ENCODE data around the gene UNC119B. TPM values are rescaled to one million over a fixed set of nuclear protein-coding genes. Genes with fewer than 3 reads are reported as not detected.
A peak's percentile ranks its signal among the peaks of the same experiment; 100 is the strongest.

Gene UNC119B
- total RNA-seq: 10 to 100 TPM; 30.2 to 43.2 TPM
- polyA plus RNA-seq: 10 to 100 TPM in 1 of 2 donors, 1 to 10 TPM in 1; 8.6 to 21.2 TPM
- long read RNA-seq, donor 1, full-length matches to known transcripts: 14 of 26 reads
- long read RNA-seq, donor 1, partial matches to known transcripts: 12 of 26 reads
- long read RNA-seq, donor 1, other reads (novel, unspliced or antisense): 0 of 26 reads
- long read RNA-seq, donor 2, full-length matches to known transcripts: 5 of 14 reads
- long read RNA-seq, donor 2, partial matches to known transcripts: 9 of 14 reads
- long read RNA-seq, donor 2, other reads (novel, unspliced or antisense): 0 of 14 reads
- long read RNA-seq, donor 3, full-length matches to known transcripts: 8 of 13 reads
- long read RNA-seq, donor 3, partial matches to known transcripts: 5 of 13 reads
- long read RNA-seq, donor 3, other reads (novel, unspliced or antisense): 0 of 13 reads
- long read RNA-seq, donor 4, full-length matches to known transcripts: 1 of 6 reads
- long read RNA-seq, donor 4, partial matches to known transcripts: 5 of 6 reads
- long read RNA-seq, donor 4, other reads (novel, unspliced or antisense): 0 of 6 reads
- long read RNA-seq, donor 5, full-length matches to known transcripts: 16 of 40 reads
- long read RNA-seq, donor 5, partial matches to known transcripts: 19 of 40 reads
- long read RNA-seq, donor 5, other reads (novel, unspliced or antisense): 5 of 40 reads

- ATAC-seq (ENCODE audit: insufficient read depth, low FRiP score) (peak; percentile 88), DNase-seq (peak; percentile 70 to 78 (median 75))
Observed at GRCh38 chr12:120710031-120710804, at the start of gene UNC119B. TSS of gene UNC119B (plus strand) at chr12:120710458. CDS start at chr12:120710475, 17 bp downstream.

GRCh38 chr12:120661432-120661831 lies 48.8 kb upstream of the UNC119B start:
- no peak for DNase-seq
- H3K27me3 ChIP-seq (ENCODE audit: control insufficient read depth in 3 of 3, insufficient read depth in 3 of 3, low read length in 2 of 3): no peaks in the 10 kb centered on the region
- WGBS, 2 donors: 70 to 71% methylated on average over 2 of the region's 2 CpGs
- H3K9ac ChIP-seq (ENCODE audit: insufficient read depth in 1 of 2, low read length in 2 of 2): no peak overlapping the region
- no peaks in the 10 kb centered on the region for H3K36me3 ChIP-seq (ENCODE audit: control insufficient read depth in 4 of 4, insufficient read depth in 4 of 4, low read length in 4 of 4)
- ATAC-seq (ENCODE audit: insufficient read depth, low FRiP score): no peak
- no peak overlapping the region for H3K4me3 ChIP-seq
- H3K4me1 ChIP-seq (ENCODE audit: control insufficient read depth in 5 of 5, insufficient read depth in 5 of 5, low read length in 5 of 5): no peaks in the 10 kb centered on the region
- H3K9me3 ChIP-seq (ENCODE audit: control insufficient read depth in 4 of 4, insufficient read depth in 3 of 4, low read length in 3 of 4): no peaks in the 10 kb centered on the region
- H3K27ac ChIP-seq (ENCODE audit: low read depth in 1 of 2, low read length in 1 of 2): no peak overlapping the region
- TF ChIP-seq CTCF (IDR thresholded peaks at IDR 0.05; ENCODE audit: control extremely low read depth, extremely low read depth): no peak

More at GRCh38 chr12:120710031-120710804, at the start of gene UNC119B:
- Histone ChIP-seq H3K4me3 (peak within 1 kb of the TSS; percentile 70), H3K9me3 (ENCODE audit: control insufficient read depth in 4 of 4, insufficient read depth in 3 of 4, low read length in 3 of 4) (peaks cover 0 to 3% (median 0%) of the 10 kb centered on the region in 4 donors), H3K27me3 (ENCODE audit: control insufficient read depth in 3 of 3, insufficient read depth in 3 of 3, low read length in 2 of 3) (no peaks in the 10 kb centered on the region), H3K4me1 (ENCODE audit: control insufficient read depth in 5 of 5, insufficient read depth in 5 of 5, low read length in 5 of 5) (peaks cover 4 to 37% (median 7%) of the 10 kb centered on the region in 5 donors), H3K9ac (ENCODE audit: insufficient read depth in 1 of 2, low read length in 2 of 2) (peak within 1 kb of the TSS; percentile 46 to 61), H3K27ac (ENCODE audit: low read depth in 1 of 2, low read length in 1 of 2) (peak within 1 kb of the TSS; percentile 78 to 92), H3K36me3 (ENCODE audit: control insufficient read depth in 4 of 4, insufficient read depth in 4 of 4, low read length in 4 of 4) (peaks cover 0 to 19% (median 8%) of the 10 kb centered on the region in 4 donors)
- no peak for TF ChIP-seq CTCF (IDR thresholded peaks at IDR 0.05; ENCODE audit: control extremely low read depth, extremely low read depth)
- 1 to 2% methylated on average over 32 to 76 of the region's 76 CpGs for WGBS, 2 donors

- WGBS, 2 donors: 38 to 65% methylated on average over 3 of the region's 3 CpGs
- H3K9me3 ChIP-seq (ENCODE audit: control insufficient read depth in 4 of 4, insufficient read depth in 3 of 4, low read length in 3 of 4): no peaks in the 10 kb centered on the region
- ATAC-seq (ENCODE audit: insufficient read depth, low FRiP score): no peak
Observed at GRCh38 chr12:120662879-120663278, 47.4 kb upstream of the UNC119B start.

More at GRCh38 chr12:120662879-120663278, 47.4 kb upstream of the UNC119B start:
- Histone ChIP-seq H3K36me3 (ENCODE audit: control insufficient read depth in 4 of 4, insufficient read depth in 4 of 4, low read length in 4 of 4) (no peaks in the 10 kb centered on the region), H3K9ac (ENCODE audit: insufficient read depth in 1 of 2, low read length in 2 of 2) (no peak overlapping the region), H3K27ac (ENCODE audit: low read depth in 1 of 2, low read length in 1 of 2) (no peak overlapping the region), H3K4me1 (ENCODE audit: control insufficient read depth in 5 of 5, insufficient read depth in 5 of 5, low read length in 5 of 5) (no peaks in the 10 kb centered on the region), H3K4me3 (no peak overlapping the region), H3K27me3 (ENCODE audit: control insufficient read depth in 3 of 3, insufficient read depth in 3 of 3, low read length in 2 of 3) (no peaks in the 10 kb centered on the region)
- DNase-seq: no peak
- no peak for TF ChIP-seq CTCF (IDR thresholded peaks at IDR 0.05; ENCODE audit: control extremely low read depth, extremely low read depth)
